Suppressor macrophage treated with lipopolysaccharide for 1 hour (primary cell): Measurements from ENCODE around the gene RUFY3.
"Not testable (repeated sequence)": the region's sequence is repeated elsewhere in the genome, so short reads cannot be mapped to it uniquely, and the experiment has no call there.

Experiments
- DNase-seq, 3 donors: peaks; one replicate each; pipeline ENCODE4 v3.0.0-alpha.2; 2020 to 2022

The RUFY3 gene

DNA sequence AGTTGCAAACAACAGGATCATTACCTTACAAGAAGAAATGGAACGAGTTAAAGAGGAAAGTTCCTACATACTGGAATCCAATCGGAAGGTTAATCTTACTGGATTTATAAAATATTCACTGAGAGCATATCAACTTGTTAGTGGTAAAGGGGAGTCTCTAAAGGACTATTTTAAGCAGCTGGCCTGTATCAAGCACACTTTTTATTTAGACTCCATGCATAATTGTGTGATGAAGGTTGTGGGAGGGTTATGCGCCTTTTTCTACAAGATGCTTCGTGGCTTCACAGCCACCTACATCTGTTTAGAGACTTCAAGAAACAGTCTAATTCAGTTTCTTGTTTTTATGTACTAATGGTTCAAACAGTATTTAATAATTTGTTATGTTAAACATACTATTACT, 61.3 kb downstream of the RUFY3 start:
- DNase-seq: no peak

DNA sequence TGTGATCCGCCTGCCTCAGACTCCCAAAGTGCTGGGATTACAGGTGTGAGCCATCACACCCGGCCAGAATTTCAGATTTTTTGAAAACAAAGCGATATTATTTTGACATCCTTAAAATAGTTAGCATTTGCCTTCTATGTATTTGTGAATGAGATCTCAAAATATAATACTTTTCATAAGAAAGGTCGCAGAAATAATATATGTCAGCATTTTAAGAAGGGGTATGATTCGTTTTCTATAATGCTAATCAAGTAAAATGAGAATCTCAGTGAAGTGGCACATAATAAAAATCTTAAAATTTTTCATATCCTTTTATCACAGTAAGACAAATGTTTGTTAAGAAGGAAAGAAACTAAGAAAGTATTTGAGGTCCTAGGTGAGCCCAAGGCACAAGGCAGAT, 65.7 kb downstream of the RUFY3 start:
- no peak for DNase-seq

DNA sequence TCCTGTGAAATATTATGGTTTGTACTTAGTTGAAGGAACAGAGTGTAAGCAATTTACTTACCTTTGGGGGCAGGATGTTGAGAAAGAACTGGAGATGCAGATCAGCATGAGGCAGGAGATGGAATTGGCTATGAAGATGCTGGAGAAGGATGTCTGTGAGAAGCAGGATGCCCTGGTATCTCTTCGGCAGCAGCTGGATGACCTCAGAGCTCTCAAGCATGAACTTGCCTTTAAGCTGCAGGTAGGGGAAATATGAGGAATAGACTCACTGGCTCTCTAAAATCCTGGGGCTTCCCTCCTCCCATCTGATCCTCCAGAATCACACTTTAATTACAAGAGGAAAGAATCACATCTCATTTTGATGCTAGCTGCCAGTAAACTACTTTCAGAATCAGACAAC, 67.0 kb downstream of the RUFY3 start:
- DNase-seq: no peak

DNA sequence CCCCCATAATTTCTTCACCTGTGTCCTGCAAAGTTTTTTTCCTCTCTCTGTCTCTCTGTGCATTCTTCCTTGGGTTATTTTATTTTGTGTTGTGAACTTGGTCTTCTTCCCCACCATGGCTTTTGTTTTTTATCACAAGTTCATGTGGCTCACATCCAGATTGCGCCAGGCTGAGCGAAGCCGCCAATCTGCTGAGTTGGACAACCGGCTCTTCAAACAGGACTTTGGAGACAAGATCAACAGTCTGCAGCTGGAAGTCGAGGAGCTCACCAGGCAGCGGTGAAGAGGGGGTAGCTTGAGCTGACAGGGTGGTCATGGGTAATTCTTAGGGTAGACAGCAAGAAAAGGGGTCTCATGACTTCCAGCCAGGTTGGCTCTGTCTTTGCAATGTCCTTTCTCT, 71.9 kb downstream of the RUFY3 start:
- no peak for DNase-seq

DNA sequence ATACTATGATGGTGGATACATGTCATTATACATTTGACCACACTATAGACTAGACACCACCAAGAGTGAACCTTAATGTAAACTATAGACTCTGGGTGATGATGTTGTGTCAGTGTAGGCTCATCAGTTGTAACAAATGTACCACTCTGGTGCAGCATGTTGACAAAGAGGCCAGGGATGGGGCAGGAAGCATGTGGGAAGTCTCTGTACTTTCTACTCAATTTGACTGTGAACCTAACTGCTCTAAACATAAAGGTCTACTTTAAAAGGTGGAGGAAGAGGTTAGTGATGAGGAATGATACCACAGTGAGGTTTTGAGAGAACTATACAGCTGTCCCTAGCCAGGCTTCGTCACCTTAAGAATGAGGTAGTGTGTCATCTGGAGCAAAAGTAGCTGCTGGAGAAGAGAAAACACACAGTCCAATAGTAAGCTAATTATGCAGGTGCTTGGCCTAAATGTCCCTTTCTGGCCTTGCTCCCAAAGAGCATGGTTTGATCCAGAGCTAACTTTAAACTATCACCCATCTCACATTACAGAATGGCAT, 79.6 kb downstream of the RUFY3 start:
- no peak for DNase-seq

DNA sequence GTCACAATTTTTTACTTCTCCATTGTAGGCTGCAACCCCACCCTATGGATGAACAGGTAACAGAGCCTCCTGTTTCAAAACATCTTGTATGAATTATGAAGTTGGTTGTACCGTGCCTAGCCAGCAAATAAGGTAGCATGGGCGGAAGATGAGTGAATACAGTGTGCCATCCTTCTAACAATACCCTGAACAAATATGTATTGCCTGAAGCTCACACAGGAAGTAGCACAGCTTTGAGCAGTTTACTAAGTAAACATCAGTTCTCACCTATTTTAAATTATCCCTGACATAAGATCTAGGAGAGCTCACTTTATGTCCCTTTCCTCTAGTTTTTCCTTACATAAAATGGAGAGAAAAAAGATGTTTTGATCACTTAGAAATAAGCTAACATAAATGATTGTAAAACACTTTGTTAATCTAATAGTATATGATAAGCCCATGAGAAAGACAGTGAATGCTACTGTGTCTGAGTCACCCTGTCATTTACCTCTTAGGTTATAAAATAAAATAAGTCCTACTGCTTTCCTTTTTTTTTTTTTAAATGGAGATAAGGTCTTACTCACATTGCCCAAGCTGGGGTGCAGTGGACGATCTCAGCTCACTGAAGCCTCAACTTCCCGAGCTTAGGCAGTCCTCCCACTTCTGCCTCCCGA, 81.3 kb downstream of the RUFY3 start:
- no peak for DNase-seq

DNA sequence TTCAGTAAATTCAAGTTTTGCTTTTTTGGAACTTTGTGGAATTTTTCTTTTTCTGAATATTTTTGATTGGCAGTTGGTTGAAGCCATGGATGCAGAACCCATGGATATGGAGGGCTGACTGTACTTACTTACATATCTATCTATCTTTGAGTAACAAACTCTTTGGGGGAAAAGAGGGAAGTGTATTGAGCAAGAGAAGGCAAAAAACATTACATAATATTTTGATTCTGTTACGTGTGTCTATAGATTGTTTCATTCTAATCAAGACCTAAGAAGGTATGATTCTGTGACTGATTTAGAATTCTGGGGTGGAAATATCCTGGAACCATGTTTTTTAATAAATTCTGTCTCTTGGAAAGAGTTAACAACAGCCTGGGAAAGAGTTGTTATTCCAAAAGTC, 86.4 kb downstream of the RUFY3 start:
- DNase-seq: peak in 2 of 3 donors; percentile 27 to 29

DNA sequence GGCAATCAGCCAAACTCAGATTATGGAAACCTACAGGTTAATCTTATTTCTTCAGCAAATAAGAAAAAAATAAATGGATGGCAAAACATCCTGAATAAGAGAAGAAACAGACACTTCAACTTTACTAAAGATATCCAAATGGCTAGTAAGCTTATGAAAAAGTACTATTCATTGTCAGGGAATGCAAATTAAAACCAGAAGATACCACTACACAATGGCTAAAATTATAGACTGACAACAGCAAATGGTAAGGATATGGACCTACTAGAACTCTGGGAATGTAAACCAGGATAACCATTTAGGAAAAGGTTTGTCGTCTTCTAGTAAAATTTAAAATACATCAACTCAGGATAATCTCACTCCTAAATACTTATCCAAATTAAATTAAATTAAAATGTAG, 93.6 kb downstream of the RUFY3 start:
- DNase-seq: no peak

DNA sequence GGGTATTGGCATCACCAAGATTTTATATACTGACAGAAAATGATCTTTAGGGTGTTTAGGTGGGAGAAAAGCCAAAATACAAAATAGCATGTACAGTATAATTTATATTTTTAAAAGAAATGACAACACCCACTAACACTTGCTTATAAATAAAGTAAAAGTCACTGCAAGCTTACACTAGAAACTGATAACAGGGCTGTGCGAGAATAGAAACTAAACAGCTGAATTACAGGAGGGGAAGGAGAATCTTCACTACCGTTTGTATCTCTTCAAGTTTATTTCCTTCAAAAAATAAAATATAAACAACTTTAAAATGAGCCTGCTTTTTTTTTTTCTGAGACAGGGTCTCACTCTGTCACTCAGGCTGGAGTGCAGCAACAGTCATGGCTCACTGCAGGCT, 95.1 kb downstream of the RUFY3 start:
- peak in 1 of 3 donors; percentile 3 for DNase-seq

DNA sequence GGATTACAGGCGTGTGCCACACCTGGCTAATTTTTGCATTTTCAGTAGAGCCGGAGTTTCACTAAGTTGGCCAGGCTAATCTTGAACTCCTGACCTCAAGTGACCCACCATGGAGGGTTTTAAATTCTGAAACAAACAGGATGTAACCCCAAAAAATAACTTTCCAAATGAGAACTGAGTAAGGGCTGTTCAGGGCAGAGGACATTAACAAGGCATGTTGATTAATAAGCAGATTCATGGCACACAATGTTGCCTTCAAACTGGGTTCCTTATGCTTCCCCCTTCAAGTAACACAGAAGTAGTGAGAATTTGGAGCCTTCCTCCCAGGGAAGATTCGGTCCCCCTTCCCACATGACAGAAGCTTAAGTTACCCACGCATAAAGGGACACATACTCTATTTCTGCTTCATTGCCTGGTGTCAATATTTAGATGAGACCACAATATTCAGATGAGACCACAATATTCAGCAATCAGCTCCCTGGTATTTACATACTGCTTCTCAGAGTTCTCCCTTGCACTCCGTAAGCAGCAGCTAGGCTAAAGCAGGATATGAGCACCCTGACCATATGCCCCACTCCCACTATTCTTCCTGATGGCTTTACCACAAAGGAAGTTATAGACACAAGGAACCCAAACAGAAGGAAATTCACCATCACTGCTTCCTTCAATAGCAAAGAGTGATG, 96.5 kb downstream of the RUFY3 start:
- peak; percentile 21 to 38 (median 27) for DNase-seq

DNA sequence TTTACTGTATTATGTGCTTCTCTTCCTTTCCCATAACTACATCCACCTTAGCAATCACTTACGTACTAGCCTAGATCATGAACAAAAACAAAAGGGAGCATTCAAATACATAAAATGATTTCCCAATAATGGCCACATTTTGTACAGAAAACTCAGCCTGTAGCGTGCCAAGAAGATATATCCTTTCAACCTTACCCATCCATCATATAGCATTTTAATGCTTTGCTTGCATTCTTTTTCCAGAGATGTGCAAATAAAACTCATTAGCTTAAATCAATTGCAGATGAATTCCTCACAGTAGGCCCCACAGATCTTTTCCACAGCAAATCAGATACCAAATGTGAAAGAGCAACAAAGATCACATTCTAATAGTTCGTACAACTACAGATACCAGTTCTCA, 97.2 kb downstream of the RUFY3 start:
- peak in 1 of 3 donors; percentile 10 for DNase-seq

DNA sequence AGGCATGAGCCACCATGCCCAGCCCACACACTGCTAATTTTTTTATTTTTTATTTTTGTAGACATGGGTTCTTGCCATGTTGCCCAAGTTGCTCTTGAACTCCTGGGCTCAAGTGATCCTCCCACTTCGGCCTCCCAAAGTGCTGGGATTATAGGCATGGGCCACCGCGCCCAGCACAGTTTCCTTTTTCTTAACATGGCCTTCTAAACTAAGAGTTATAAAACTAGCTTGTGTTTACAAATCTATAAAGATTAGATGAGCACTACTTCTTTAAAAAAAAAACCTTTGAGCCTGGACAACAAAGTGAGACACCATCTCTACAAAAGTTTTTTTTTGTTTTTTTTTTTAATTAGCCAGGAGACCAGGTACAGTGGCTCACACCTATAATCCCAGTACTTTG, 107.3 kb downstream of the RUFY3 start:
- no peak for DNase-seq

DNA sequence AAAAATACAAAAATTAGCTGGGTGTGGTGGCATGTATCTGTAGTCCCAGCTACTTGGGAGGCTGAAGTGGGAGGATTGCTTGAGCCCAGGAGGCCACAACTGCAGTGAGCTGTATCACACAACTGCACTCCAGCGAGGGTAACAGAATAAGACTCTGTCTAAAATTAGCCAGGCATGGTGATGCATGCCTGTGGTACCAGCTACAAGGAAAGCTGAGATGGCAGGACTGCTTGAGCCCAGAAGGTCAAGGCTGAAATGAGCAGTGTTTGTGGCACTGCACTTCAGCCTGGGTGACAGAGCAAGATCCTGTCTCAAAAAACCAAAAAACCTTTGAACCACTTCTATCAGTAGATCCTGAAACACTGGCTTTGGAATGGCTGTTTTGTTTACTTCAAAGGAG, 107.7 kb downstream of the RUFY3 start:
- DNase-seq: peak in 1 of 3 donors; percentile 6

DNA sequence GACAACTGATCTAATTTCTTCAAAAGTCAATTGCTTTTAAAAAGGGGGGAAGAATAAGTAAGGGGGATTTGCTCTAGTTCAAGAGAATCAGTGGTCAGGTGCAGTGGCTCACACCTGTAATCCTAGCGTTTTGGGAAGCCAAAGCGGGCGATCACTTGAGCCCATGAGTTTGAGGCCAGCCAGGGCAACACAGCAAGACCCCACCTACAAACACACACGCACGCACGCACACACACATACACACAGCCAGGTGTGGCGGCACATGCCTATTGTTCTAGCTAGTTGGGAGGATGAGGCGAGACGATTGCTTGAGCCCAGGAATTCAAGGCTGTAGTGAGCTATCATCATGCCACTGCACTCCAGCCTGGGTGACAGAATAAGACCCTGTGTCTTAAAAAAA, 108.3 kb downstream of the RUFY3 start:
- DNase-seq: peak in 1 of 3 donors; percentile 14

DNA sequence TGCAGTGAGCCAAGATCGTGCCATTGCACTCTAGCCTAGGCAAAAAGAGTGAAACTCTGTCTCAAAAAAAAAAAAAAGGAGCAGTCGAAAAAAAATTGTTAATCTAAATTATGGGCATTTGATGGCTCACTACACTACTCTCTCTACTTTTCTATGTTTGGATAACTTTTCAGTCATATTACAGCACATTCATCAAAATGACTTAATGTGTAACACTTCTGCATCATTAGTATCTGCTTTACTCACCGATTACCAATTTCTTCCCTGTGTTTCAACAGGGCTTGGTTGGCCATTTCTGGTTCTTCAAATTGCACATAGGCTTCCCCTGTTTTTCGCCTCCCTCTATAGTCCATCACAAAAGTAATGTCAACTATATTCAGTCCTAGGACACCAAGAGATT, 109.5 kb downstream of the RUFY3 start:
- no peak for DNase-seq

DNA sequence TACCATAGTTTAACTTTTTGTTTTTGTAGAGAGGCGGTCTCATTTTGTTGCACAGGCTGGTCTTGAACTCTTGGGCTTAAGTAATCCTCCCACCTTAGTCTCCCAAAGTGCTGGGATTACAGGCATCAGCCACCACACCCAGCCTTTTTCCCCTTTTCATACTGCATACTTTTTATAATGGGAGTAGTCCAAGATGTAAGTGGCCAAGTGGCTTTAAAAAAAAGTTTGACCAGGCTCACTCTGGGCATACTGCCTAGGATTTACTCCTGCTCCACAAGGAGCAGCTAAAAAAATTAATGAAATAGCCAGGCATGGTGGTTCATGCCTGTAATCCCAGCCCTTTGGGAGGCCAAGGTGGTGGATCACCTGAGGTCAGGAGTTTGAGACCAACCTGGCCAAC, 111.9 kb downstream of the RUFY3 start:
- DNase-seq: no peak

DNA sequence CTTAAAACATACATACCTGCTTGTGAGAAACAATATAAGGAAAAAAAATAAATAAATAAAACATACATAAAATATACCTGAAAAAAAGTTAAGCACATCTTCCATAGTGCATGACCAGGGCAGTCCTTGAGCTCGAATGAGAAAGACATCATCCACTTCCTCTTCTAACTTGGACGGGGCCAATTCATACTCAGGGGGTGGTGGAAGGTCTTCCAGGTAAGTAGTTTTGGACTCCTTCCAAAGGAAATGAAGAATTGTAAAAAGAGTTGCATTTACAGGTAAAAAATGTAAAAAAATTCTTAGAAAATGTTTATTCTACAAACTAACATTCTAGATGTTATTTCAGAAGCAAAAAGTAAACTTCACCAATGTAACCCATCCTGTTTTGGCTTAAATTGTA, 114.3 kb downstream of the RUFY3 start:
- DNase-seq: no peak

DNA sequence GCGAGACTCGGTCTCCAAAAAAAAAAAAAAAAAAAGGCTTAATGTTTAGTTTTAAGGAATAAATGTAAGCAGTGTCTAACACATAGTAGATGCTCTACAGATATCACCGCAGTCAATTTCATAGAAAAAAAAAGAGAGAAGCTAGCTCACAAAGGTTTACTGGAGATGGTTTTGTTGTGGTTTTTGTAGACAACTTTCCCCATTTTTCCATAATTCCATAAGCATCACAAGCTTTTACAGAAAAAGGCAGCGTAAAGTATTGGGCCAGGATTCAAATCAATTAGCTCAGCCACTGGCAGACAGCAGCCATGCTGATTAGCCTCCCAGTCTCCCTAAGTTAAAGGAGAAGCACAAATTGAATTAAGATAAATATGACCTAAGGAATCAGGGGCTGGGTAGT, 116.4 kb downstream of the RUFY3 start:
- no peak for DNase-seq

DNA sequence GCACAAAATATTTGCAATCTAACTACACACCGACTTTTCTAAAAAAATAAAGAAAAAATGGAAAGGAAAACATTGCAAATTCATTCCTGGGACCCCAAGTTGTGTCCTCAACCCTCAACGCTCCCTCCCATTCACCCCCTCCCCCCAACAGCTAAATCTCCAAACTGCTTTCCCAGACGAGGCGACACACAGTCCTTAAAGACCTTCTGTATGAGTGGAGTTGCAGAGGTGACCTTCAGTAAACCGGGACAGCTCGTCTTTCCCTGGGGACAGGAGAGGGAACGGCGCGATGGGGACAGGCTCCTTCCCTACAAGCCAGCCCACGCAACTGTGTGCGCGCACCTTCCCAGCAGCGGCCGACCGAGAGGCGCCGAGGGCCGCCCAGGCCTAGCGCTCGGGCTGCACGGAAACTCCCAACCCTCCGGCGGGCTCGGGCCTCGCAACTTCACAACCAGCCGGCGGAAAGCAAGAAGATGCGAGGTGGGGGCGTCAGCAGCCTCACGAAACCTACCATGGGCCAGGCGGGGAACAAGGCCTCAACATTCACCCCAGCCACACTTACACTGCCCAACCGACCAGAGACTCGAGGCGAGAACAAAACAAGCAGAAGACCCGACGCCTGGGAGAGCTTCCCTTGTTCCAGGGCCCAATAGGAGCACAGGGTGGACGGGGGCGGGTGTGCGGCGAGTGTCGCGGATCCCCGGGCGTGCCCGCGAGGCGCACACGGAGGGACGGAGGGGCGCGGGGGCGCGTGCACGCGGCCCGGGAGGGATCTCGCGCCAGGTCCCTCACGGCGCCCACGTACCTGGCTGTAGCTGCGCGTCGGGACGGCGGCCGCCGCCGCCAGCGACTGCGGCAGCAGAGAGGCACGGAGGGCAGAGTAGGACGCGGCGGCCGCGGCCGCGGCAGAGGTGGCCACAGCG, 117.2 kb downstream of the RUFY3 start:
- DNase-seq: peak; percentile 77 to 90 (median 83)

DNA sequence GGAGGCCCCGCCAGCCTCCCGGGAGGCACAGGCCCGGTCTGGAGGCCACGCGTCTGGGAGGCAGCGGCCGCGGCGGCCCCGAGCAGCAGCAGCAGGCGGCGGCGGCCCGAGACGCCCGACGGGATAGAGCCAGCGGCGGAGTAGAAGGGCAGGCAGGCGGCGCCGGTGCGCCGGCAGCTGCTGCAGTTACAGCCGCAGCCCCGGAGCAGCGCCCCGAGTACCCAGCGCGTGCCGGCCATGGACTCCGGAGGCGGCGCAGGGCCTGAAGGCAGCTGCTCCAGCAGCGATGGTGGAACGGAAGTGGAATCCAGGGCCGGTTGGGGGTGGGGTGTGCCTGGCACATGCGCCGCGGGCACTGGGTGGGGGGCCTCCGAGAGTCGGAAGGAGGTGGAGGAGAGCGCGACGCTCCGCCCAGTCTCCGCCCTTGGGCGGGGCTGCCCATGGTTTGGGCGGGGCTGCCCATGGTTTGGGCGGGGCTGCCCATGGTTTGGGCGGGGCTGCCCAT, 117.9 kb downstream of the RUFY3 start, which contains the start of gene GRSF1:
Gene GRSF1, minus strand, starts transcription at position 302 of the 505 bp plus-strand sequence. Its CDS starts 63 bp downstream, at position 239.
- DNase-seq: peak; percentile 93 to 98 (median 95)

DNA sequence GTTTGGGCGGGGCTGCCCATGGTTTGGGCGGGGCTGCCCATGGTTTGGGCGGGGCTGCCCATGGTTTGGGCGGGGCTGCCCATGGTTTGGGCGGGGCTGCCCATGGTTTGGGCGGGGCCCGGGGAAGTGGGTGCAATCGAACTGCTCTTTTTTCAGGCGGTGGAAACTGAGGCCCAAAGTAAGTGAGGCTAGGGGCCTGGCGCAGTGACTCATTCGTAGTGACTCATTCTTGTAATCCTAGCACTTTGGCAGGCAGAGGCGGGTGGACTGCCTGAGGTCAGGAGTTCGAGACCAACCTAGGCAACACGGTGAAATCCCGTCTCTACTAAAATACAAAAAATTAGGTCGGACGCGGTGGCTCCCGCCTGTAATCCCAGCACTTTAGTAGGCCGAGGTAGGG, 118.4 kb downstream of the RUFY3 start:
- DNase-seq: peak; percentile 44 to 67 (median 53)

DNA sequence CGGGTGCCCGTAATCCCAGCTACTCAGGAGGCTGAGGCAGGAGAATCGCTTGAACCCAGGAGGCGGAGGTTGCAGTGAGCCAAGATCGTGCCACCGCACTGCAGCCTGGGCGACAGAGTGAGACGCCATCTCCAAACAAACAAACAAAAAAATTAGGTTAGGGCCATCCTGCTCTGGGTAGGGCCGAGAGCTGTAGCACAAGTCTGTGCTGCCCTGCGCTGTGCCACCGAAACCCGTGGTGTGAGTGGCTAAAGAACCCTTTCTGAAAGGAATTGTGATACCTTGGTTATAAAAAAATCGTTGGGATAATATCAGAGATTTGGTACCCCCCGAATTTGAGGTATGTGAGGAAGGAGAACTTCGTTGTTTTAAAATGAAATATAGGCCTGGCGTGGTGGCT, 118.9 kb downstream of the RUFY3 start:
- DNase-seq: not testable (repeated sequence)

DNA sequence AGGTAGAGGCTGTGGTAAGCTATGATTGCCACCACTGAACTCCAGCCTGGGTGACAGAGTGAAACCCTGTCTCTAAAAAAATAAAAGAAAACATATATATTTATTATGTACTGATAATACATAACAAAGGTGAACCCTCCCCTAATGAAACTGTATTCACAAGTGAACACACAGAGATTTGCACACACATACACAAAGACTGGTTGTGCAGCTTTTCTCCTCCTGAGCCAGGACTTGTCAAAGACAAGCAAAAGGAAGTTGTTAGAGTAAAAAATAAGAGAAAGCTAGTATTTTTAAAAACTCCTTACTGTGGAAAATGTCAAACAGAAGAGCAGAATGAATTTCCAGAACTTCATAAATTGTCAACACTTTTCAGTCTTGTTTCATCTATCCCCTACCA, 119.4 kb downstream of the RUFY3 start:
- no peak for DNase-seq
